PFSK-1 (cell line): ENCODE results near the gene HOXA9.

Experiments
- FOXP2 ChIP-seq: optimal IDR thresholded peaks from 2 replicates; pipeline ENCODE3; 2011; ENCODE audit warnings: borderline replicate concordance, control low read depth, inconsistent platforms; ENCODE audit not compliant: insufficient read depth; ENCODE audit errors: extremely low read length, extremely low read depth
- POLR2AphosphoS5 ChIP-seq: IDR thresholded peaks from 2 replicates; pipeline ENCODE4 v1.6.1; 2012; ENCODE audit warnings: low read depth, mild to moderate bottlenecking, control low read depth, low read length, moderate library complexity
- SIN3A ChIP-seq: IDR thresholded peaks from 2 replicates; pipeline ENCODE4 v1.6.1; 2012; ENCODE audit warnings: mild to moderate bottlenecking, low read length, moderate library complexity, borderline replicate concordance; ENCODE audit not compliant: insufficient read depth
- TAF1 ChIP-seq: IDR thresholded peaks from 2 replicates; pipeline ENCODE4 v1.6.1; 2012; ENCODE audit warnings: low read length, control low read depth, borderline replicate concordance; ENCODE audit not compliant: insufficient read depth
- TF ChIP-seq, protein P1 (sequence below), 2 experiments: IDR thresholded peaks; 2 replicates each; pipeline versions ENCODE4 v1.6.1 to v1.8.0; 2011 to 2012; ENCODE audit warnings: low read depth in 2 of 2, low read length in 2 of 2, control low read depth in 1 of 2, inconsistent platforms in 1 of 2, mild to moderate bottlenecking in 1 of 2, moderate library complexity in 1 of 2; ENCODE audit not compliant: insufficient read depth in 1 of 2

The HOXA9 gene

GRCh38 chr7:27133409-27134231 lies 31.7 kb downstream of the HOXA9 start:
- no peak for TF ChIP-seq SIN3A
- no peak for TF ChIP-seq POLR2AphosphoS5
- TF ChIP-seq TAF1 = no peak
- no peak for TF ChIP-seq FOXP2
- TF ChIP-seq, protein P1, sequence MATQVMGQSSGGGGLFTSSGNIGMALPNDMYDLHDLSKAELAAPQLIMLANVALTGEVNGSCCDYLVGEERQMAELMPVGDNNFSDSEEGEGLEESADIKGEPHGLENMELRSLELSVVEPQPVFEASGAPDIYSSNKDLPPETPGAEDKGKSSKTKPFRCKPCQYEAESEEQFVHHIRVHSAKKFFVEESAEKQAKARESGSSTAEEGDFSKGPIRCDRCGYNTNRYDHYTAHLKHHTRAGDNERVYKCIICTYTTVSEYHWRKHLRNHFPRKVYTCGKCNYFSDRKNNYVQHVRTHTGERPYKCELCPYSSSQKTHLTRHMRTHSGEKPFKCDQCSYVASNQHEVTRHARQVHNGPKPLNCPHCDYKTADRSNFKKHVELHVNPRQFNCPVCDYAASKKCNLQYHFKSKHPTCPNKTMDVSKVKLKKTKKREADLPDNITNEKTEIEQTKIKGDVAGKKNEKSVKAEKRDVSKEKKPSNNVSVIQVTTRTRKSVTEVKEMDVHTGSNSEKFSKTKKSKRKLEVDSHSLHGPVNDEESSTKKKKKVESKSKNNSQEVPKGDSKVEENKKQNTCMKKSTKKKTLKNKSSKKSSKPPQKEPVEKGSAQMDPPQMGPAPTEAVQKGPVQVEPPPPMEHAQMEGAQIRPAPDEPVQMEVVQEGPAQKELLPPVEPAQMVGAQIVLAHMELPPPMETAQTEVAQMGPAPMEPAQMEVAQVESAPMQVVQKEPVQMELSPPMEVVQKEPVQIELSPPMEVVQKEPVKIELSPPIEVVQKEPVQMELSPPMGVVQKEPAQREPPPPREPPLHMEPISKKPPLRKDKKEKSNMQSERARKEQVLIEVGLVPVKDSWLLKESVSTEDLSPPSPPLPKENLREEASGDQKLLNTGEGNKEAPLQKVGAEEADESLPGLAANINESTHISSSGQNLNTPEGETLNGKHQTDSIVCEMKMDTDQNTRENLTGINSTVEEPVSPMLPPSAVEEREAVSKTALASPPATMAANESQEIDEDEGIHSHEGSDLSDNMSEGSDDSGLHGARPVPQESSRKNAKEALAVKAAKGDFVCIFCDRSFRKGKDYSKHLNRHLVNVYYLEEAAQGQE (IDR thresholded peaks at IDR 0.05; ENCODE audit: insufficient read depth in 1 of 2, low read depth in 2 of 2, low read length in 2 of 2) = no peak

DNA sequence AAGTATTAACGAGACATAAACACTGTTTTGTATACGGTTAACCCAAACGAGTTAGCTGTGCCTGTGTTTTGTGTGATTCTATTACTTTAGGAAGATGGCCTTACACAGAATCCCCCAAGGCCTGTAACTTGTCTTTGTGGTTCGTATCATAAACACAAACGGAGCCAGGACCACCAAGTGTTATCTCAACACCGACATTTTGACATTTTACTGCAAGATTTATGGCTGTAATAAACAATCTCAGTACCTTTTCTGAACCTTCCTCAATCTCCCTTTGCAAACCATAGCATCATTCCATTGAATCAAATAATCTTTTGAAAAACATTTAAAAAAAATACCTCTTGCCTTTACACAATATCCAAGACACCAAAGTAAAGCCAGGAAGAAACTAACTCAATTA lies 32.4 kb downstream of the HOXA9 start:
- TF ChIP-seq POLR2AphosphoS5 (no peak), TAF1 (no peak), FOXP2 (no peak), SIN3A (no peak)
- TF ChIP-seq, protein P1 (IDR thresholded peaks at IDR 0.05; ENCODE audit: insufficient read depth in 1 of 2, low read depth in 2 of 2, low read length in 2 of 2) = no peak

- TF ChIP-seq, protein P1 (IDR thresholded peaks at IDR 0.05; ENCODE audit: insufficient read depth in 1 of 2, low read depth in 2 of 2, low read length in 2 of 2) = no peak
- TF ChIP-seq SIN3A = no peak
- no peak for TF ChIP-seq POLR2AphosphoS5
- no peak for TF ChIP-seq TAF1
- no peak for TF ChIP-seq FOXP2
Observed at GRCh38 chr7:27132214-27132613, 33.1 kb downstream of the HOXA9 start.

GRCh38 chr7:27131390-27131819 lies 33.9 kb downstream of the HOXA9 start:
- TF ChIP-seq TAF1 (no peak), SIN3A (no peak), POLR2AphosphoS5 (no peak), FOXP2 (no peak)
- TF ChIP-seq, protein P1 (IDR thresholded peaks at IDR 0.05; ENCODE audit: insufficient read depth in 1 of 2, low read depth in 2 of 2, low read length in 2 of 2) = no peak
